Activated T-cell treated with anti-CD3 and anti-CD28 coated beads for 48 hours (primary cell): ENCODE results near the gene KLF3.
A peak's percentile ranks its signal among the peaks of the same experiment; 100 is the strongest.

ENCODE experiments used
- DNase-seq: peaks from one replicate; pipeline ENCODE4 v3.0.0-alpha.2; 2020; ENCODE audit warnings: low read depth

Gene KLF3

GRCh38 chr4:38674258-38675144, 10.5 kb downstream of the KLF3 start:
- DNase-seq, result no peak

GRCh38 chr4:38675146-38676121, 11.4 kb downstream of the KLF3 start:
- peak; percentile 63 for DNase-seq

- no peak for DNase-seq
Measured at GRCh38 chr4:38676986-38677385, 13.0 kb downstream of the KLF3 start.

GRCh38 chr4:38677441-38677840, 13.4 kb downstream of the KLF3 start:
- no peak for DNase-seq

GRCh38 chr4:38678078-38678477, 14.1 kb downstream of the KLF3 start:
- no peak for DNase-seq

- no peak for DNase-seq
Measured at GRCh38 chr4:38679921-38680320, 15.9 kb downstream of the KLF3 start.

GRCh38 chr4:38681281-38681991, 17.4 kb downstream of the KLF3 start:
- DNase-seq, result no peak

- no peak for DNase-seq
Measured at GRCh38 chr4:38682336-38682735, 18.3 kb downstream of the KLF3 start.

- no peak for DNase-seq
Measured at GRCh38 chr4:38683276-38683675, 19.3 kb downstream of the KLF3 start.

GRCh38 chr4:38684271-38684670, 20.3 kb downstream of the KLF3 start:
- no peak for DNase-seq

- no peak for DNase-seq
Measured at GRCh38 chr4:38684951-38685844, 21.2 kb downstream of the KLF3 start.

GRCh38 chr4:38686682-38687081, 22.7 kb downstream of the KLF3 start:
- DNase-seq, result no peak

- no peak for DNase-seq
Measured at GRCh38 chr4:38687571-38688011, 23.6 kb downstream of the KLF3 start.

GRCh38 chr4:38688676-38689355, 24.8 kb downstream of the KLF3 start:
- DNase-seq, result no peak

- DNase-seq, result no peak
Measured at GRCh38 chr4:38691251-38692008, 27.4 kb downstream of the KLF3 start.

GRCh38 chr4:38692421-38692820, 28.4 kb downstream of the KLF3 start:
- DNase-seq, result no peak

- no peak for DNase-seq
Measured at GRCh38 chr4:38693569-38693968, 29.6 kb downstream of the KLF3 start.

- DNase-seq, result no peak
Measured at GRCh38 chr4:38694330-38694729, 30.3 kb downstream of the KLF3 start.

- DNase-seq, result no peak
Measured at GRCh38 chr4:38695809-38696208, 31.8 kb downstream of the KLF3 start.

GRCh38 chr4:38696697-38697096, 32.7 kb downstream of the KLF3 start:
- DNase-seq, result no peak
